Subcutaneous adipose tissue (tissue), 4 donors: ENCODE data around the gene DNMT3A. TPM values are rescaled to one million over a fixed set of nuclear protein-coding genes. Genes with fewer than 3 reads are reported as not detected.

Source experiments
- total RNA-seq, 4 donors: library from RNA; depleted of rRNA; stranded (reverse); fragments of >200 nt; gene quantifications; one replicate each; pipeline ENCODE4 v1.1.0, GENCODE V29; 2016
- TF ChIP-seq, protein P1 (sequence below): fragments of 450-650 bp; IDR thresholded peaks from one replicate; pipeline ENCODE4 v1.5.1; 2016; ENCODE audit warnings: low read depth, mild to moderate bottlenecking, control low read depth, antibody characterized with exemption, moderate library complexity

DNMT3A gene
- total RNA-seq, 4 donors from 2014 or later = 8.3 to 10.7 (median 10.0) TPM

DNA sequence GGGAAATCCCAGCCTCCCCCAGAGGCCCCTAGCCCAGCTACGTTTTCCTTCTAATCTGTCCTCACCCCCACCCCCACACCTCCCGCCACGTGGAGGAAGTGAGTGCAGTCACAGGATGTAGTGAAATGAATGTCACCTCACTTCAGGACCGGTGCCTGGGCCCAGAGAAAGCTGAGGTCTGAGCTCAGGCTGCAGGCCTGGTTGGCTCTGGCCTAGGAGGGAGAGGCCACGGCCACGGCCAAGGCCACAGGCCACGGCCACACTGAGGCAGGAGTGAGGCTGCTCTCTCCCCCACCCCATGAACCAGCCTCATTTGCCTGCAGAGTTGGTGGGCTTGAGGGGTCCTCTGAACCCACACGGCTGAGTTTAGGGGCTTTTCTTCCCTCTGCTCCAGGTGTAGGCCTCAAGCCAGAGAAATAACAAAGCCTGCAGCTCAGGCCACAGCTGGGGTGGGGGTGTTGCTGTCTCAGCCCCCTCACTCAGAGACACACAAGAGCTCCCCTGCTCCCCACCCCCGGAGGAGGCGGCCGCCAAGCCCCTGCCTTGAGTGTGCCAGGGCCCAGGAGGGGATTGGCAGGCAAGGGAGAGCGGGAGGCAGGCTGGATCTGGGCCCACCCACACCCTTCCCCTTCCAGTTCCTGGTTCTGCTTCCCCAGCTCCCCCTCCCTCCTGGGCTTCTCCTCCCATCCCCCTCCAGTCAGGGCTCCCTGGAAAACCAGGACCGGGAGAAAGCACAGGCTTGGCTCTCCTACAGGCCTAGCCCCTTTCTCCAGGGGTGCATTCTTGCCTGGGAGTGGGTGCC lies 27.0 kb downstream of the DNMT3A start:
- TF ChIP-seq, protein P1, sequence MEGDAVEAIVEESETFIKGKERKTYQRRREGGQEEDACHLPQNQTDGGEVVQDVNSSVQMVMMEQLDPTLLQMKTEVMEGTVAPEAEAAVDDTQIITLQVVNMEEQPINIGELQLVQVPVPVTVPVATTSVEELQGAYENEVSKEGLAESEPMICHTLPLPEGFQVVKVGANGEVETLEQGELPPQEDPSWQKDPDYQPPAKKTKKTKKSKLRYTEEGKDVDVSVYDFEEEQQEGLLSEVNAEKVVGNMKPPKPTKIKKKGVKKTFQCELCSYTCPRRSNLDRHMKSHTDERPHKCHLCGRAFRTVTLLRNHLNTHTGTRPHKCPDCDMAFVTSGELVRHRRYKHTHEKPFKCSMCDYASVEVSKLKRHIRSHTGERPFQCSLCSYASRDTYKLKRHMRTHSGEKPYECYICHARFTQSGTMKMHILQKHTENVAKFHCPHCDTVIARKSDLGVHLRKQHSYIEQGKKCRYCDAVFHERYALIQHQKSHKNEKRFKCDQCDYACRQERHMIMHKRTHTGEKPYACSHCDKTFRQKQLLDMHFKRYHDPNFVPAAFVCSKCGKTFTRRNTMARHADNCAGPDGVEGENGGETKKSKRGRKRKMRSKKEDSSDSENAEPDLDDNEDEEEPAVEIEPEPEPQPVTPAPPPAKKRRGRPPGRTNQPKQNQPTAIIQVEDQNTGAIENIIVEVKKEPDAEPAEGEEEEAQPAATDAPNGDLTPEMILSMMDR = no peak

DNA sequence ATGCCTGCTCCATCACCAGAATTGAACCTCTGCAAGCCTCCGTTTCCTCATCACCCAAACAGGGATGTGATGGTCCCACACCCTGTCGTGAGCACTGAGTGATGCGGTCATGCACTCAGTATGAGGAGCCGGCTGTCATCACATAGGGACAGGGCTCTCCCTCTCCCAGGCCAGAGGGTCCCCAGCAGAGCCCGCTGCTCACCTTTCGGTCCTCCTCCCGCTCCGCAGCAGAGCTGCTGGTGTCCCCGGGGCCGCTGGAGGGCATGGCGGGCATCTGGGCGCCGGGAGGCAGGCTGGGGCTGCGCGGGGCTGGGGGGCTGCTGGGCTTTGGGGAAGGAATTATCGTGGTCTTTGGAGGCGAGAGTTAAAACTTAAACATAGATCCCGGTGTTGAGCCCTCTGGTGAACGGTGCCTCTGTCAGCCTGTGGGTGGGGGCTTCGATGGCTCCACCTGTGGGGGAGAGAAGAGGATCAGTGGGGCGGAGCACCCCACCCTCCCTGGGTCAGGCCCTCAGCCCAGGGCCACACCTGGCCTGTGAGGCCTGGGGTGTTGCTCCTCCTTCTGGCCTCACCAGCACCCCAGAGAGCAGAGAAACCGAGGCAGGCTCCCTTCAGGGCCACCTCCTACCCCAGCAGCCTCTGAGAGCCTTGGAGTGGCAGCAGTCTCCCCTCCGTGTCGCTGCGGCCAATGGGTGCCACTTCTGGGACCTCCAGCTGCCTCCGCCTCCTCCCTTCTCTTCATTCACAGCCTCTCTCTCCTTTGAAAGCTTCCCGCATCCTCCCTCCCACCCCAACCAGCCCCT lies 27.8 kb downstream of the DNMT3A start:
- TF ChIP-seq, protein P1 = no peak

DNA sequence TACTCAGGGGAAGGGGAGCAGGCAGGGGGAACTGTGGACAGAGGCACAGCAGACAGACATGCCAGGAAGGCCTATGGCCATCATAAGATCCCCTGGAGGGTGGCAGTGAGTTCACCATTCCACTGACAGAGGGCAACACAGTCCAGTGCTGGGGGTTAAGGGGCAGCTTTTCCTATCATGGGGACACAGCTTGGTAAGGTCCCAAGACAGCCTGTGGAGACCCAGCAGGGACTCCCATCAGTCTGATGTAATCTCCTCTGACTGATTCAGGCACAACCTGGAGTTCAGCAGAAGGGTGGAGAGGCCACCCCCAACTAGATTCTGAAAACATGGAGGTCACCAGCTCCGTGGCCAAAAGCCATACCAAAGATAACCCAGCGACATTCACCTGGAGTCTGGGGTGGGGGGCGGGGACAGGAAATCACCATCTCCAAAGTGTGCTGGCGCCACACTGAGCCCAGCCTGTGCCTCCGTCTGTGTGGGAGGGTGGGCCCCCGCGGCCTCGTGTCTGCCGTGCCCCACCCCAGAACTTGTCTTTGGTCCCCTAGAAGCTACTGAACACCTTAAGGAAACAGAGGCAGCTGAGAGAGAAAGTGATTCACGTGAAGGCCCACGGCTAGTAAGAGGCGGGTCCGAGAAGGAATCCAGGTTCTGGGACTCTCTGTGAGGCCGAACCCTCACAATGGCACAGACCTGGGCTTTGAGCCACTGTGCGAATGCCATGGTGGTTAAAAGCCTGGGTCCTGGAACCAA lies 28.6 kb downstream of the DNMT3A start:
- TF ChIP-seq, protein P1 = no peak

DNA sequence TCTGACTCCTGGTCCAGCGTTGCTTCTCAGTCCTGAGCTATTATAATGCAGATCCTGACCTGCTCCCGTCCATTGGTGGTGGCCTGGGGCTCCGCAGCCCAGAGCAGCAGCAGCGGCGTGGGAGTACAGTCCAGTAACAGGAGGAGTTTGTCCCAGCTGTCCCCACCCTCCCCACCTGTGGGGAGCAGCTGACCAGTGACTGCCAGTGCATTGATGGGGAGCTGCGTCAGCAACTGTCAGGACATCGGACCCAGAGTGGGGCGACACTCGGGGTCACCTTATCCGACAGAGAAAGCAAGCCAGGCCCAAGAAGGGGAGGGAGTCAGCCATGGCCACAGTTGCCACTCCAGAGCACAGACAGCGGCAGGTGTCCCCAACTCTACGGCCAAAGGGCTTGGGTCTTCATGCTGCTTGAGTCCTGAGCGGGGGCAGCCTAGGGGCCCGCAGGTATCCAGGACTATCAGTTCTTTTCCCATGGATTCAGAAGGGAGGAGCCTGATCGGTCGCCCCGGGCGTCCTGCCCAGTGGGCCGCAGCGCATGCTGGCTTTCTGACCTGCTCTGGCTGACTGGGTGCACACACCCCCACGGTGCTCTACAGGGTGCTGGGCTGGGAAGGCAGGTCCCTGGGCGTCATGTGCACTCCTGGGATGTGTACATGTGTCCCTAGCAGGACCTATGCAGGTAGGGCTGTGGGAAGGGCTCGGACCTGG lies 29.7 kb downstream of the DNMT3A start:
- TF ChIP-seq, protein P1 = no peak

DNA sequence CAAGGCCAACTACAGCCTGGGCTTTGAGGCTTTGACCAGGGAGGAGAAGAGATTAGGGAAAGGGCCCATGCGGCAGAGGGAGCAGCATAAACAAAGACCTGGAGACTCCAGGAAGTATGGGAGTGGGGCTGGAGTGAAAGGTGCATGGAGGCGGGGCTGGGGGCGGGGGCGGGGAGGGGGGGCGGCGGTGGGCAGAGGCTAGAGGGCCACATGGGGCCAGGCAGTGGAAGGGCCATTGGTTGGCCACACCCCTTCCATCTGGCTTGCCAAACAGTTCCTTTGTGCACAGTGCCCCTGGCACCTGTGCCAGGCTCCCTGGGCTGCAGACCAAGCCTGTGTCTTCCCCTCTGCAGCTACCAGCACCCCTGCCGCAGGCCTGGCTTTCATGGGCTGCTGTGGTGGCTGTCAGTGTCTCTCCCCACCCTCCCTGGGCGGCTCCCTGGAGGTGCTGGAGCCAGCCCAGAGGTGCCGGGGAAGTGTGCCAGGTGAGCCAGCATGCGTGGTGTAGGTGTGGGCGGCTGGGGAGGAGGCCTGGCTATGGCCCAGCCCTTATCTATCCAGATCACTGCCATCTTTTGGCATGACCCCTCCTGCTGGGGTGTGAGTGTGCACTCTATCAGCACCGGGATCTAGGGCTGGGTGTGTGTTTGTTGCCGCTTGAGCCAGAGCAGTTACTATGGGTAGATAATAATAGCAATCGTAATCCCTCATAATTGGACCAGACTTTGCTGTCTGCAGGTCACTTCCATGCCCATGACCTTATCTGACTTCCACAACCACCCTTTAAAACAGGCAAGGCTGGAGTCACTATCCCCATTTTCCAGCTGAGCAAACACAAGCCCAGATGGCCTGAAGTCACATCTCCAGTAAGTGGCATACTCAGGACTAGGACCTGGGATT lies 30.5 kb downstream of the DNMT3A start:
- TF ChIP-seq, protein P1 = no peak

DNA sequence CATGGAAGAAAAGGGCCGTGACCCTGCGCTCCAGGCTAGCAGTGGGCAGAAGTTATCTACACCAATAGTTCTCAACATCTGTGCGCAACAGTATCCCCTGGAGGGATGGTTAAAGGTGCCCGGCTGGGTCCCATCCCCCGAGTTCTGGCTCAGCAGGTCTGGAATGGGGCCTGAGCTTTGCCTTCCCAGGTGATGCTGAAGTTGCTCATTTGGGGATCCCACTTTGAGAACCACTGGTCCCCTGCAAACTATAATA lies 31.1 kb downstream of the DNMT3A start:
- TF ChIP-seq, protein P1 = no peak
